Amygdala (tissue), 56 donors: Measurements from ENCODE around the gene DAP3.
"Not testable (repeated sequence)": the region's sequence is repeated elsewhere in the genome, so short reads cannot be mapped to it uniquely, and the experiment has no call there.

ENCODE experiments used
- DNase-seq, 56 donors: peaks; one replicate each; lab custom pipeline; 2025; lab: John Stamatoyannopoulos, UW

Gene DAP3

DNA sequence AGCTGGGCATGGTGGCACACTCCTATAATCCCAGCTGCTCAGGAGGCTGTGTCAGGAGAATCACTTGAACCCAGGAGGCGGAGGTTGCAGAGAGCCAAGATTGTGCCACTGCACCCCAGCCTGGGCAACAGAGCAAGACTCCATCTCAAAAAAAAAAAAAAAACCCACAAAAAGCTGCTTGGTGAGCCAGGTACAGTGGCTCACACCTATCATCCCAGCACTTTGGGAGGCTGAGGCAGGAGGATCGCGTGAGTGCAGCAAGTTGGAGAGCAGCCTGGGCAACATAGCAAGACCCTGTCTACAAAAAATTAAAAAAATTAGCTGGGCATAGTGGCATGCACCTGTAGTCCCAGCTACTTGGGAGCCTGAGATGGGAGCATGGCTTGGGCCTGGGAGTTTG is 26.2 kb downstream of the DAP3 start:
- DNase-seq, result not testable (repeated sequence)

GRCh38 chr1:155715777-155716176 is 26.9 kb downstream of the DAP3 start:
- no peak for DNase-seq

- no peak for DNase-seq
Measured at GRCh38 chr1:155717041-155717440, 28.1 kb downstream of the DAP3 start.

DNA sequence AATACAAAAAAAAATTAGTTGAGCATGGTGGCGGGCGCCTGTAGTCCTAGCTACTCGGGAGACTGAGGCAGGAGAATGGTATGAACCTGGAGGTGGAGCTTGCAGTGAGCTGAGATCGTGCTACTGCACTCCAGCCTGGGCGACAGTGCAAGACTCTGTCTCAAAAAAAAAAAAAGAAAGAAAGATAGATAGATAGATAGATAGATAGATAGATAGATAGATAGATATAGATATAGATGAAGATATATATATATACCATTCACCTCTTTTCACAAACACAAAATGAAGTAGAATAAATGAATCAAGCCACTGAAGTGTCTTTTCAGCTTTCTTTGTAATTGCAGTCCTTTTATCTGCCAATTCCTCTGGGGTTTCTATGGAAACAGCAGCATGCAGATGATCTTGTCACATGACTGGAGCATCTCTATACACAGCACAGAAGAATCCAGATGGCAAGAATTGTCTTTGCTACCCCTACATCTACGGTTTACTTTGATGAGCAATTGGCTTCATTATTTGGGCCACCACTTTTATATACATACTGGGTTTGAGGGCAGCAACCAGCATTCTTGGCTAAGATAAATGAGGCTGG is 29.7 kb downstream of the DAP3 start:
- DNase-seq, result peak in 16 of 56 donors; percentile 2 to 48 (median 10)

DNA sequence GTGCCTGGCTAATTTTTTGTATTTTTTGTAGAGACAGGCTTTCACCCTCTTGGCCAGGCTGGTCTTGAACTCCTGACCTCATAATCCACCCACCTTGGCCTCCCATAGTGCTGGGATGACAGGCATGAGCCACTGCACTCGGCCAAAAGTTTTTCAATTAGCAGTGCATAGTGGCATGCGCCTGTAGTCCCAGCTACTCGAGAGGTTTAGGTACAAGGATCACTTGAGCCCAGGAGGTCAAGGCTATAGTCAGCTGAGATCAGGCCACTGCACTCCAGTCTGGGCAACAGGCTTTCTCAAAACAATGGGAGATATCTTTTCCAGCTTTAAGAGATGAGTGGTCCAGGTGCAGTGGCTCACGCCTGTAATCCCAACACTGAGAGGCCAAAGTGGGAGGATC is 30.8 kb downstream of the DAP3 start:
- no peak for DNase-seq

DNA sequence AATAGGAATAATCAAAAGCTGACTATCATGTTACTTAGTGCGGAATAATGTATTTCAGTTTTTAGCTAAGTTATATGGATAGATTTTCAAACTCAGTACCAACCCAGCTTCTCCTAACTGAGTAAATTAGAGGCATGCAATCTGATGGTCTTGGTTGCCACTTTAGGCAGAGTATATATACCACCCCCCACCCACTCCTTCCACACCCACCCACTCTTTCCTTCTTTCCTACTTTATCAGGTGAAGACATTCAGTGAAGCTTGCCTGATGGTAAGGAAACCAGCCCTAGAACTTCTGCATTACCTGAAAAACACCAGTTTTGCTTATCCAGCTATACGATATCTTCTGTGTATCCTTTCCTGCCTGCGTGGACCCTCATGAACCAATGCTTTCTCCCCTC is 36.3 kb downstream of the DAP3 start:
- DNase-seq, result no peak

DNA sequence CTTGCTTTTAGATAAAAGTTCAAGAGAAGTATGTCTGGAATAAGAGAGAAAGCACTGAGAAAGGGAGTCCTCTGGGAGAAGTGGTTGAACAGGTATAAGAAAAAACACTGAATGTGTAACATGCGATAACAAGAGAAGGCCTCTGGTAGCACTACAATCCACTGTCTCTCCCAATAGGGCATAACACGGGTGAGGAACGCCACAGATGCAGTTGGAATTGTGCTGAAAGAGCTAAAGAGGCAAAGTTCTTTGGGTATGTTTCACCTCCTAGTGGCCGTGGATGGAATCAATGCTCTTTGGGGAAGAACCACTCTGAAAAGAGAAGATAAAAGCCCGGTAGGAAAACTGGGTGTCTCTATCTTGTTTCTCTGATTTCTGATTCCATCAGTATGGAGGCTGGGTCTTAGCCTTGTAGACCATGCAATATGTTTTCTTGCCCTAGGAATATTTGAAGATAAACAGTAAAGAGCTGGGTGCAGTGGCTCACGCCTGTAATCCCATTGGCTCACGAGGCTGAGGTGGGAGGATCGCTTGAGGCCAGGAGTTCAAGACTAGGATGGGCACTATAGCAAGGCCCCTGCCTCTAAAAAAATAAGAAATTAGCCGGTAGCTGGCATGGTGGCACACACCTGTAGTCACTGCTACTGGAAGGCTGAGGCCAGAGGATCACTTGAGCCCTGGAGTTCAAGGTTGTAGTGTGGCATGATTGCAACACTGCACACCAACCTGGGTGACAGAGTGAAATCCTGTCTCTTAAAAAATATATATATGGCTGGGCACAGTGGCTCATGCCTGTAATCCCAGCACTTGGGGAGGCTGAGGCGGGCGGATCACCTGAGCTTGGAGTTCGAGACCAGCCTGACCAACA is 40.4 kb downstream of the DAP3 start:
- DNase-seq, result peak in 45 of 56 donors; percentile 2 to 83 (median 32)

DNA sequence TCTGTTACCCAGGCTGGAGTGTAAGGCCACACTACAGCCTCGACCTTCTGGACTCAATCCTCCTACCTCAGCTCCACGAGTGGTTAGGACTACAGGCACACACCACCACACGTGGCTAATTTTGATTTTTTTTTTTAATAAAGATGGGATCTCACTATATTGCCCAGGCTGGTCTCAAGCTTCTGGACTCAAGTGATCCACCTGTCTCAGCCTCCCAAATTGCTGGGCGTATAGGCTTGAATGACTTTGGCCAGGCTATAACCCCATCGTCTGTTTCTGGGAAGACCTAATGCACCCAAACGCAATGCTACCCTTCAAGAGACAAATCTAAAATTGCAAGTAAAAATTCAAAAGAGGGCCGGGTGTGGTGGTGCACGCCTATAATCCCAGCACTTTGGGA is 52.1 kb downstream of the DAP3 start:
- DNase-seq, result no peak

GRCh38 chr1:155741908-155742307 is 53.0 kb downstream of the DAP3 start:
- no peak for DNase-seq

DNA sequence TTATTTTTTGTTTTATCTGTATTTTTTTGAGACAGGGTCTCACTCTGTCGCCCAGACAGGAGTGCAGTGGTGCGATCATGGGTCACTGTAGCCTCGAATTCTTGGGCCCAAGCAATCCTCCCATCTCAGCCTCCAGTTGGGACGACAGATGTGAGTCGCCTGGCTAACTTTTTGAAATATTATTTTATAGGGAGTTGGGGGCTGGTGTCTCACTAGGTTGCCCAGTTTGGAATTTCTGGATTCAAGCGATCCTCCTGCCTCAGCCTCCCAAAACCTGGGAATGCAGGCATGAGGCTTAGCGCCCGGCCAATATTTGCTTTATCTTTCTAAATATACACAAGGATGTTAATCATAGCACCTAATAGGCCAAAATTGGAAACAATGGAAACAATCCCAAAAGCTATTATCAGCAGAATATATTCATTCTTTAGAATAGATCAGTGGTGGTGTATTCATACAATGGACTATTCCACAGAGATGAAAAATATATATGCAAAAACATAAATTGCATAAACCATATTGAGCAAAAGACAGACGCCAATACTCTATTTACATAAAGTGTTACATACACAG is 55.9 kb downstream of the DAP3 start:
- DNase-seq, result no peak

DNA sequence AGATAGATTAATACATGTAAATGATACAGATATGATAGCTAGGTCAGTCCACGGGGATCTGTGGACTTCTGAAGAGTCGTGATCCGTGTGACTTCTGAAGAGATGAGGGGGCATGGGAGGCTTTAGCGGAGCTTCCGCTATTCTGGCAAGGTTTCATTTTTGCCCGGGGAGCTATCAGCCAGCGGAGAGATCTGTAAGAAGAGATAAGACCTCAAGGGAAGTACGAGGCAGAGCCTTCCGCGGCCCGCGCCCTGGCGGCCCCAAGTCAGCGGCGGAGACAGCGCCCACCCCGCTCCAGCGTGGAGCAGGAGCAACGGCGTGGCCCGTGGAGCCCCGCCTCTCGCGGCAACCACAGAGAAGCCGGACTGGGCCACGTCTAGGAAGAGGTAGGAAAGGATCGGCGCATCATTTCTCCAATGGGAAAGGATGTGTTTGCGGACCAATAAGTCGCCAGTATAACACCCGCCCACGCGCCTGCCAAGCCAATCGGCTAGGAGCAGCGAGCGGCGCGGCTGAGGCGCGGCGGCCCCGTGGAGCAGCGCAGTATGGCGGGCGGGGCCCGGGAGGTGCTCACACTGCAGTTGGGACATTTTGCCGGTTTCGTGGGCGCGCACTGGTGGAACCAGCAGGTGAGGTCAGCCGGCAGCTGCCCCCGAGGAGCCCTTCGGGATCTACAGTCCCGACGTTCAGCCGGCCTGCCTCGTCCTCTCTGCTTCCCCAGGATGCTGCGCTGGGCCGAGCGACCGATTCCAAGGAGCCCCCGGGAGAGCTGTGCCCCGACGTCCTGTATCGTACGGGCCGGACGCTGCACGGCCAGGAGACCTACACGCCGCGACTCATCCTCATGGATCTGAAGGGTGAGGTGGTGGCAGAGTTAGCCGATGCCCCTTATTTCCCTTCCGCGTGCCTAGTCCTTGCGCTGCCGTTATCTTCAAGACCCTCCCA is 56.7 kb downstream of the DAP3 start:
- peak; percentile 16 to 97 (median 88) for DNase-seq

- DNase-seq, result not testable (repeated sequence)
Measured at GRCh38 chr1:155747586-155747985, 58.7 kb downstream of the DAP3 start.

GRCh38 chr1:155748141-155748540 is 59.2 kb downstream of the DAP3 start:
- DNase-seq, result not testable (repeated sequence)

DNA sequence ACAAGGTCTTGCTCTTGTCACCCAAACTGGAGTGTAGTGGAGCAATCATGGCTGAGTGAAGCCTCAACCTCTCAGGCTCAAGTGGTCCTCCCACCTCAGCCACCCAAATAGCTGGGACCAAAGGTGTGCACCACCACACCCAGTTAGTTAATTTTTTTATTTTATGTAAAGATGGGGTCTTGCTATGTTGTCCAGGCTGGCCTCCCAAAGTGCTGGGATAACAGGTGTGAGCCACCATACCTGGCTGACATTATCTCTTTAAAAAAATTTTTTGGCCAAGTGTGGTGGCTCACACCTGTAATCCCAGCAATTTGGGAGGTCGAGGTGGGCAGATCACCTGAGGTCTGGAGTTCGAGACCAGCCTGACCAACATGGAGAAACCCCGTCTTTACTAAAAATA is 70.1 kb downstream of the DAP3 start:
- not testable (repeated sequence) for DNase-seq

DNA sequence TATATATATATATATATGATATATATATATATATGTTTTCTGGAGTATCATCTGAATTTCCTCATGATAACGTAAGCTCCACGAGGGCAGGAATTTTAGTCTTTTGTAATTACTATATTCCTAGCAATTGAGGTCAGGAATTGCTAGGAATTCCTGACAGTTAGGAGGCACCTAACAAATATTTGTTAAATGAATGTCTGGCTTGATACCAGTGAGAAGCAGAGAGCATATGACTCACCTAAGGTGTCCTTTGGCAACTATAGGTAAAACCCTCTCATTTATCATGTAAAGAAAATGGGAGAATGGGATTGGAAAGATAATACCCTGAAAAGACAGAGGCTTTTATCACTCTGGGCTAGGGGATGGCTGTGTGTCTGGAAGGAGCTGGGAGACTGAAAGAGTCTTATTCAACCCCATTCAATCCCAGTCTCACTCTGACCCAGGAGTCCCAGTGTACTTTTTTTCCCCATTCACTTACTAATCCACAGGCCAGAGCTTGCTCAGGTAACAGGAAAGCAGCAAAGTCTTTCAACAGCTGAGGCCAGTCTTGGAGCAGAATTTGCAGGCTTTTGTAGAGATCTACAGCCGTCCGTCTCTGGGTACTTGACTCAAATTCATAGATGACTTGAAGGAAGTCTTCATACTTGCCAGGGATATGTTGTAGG is 71.2 kb downstream of the DAP3 start:
- DNase-seq, result no peak

- DNase-seq, result no peak
Measured at GRCh38 chr1:155760751-155761475, 72.0 kb downstream of the DAP3 start.

- no peak for DNase-seq
Measured at GRCh38 chr1:155761736-155762405, 73.0 kb downstream of the DAP3 start.

DNA sequence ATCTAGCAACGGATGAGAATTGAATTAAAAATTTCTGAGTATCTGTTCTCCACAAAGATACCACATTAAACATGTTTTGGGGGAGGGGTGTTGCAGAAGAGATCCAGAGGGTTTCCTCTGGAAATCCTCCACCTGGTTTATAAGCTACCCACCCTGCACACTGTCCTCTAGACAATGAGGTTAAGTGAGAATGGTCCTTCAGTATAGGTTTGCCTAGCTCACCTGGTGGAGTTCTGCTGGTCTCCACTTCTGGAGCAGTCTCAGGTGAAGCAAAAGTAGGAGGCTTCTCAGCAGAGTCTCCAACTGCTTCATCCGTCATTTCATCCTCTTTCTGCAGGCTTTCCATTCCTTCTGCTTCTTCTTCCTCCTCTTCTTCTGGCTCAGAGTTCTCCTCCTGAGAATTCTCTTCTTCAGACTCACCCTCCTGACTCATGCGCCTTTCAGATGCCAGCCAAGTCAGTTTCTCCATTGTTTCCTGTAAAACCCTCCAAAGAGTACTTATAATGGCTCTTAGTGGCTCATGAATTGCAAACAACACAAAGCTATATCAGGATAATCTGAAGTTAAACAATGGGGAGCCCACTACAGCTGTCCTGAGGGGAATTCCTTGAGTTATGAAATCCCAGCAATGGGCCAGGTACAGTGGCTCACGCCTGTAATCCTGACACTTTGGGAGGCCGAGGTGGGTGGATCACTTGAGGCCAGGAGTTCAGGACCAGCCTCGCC is 74.4 kb downstream of the DAP3 start:
- DNase-seq, result peak in 16 of 56 donors; percentile 2 to 39 (median 11)
